Aorta (tissue), 5 donors: ENCODE measurements around the gene TMEM62. TPM values are rescaled to one million over a fixed set of nuclear protein-coding genes. Genes with fewer than 3 reads are reported as not detected.

Experiments
- ATAC-seq: fragments of 200-7000 bp; cut with Tn5 transposase; one replicate; pipeline ENCODE4 v1.9.1; 2022; ENCODE audit warnings: moderate library complexity; ENCODE audit not compliant: low FRiP score
- DNase-seq, 2 donors: peaks; one replicate each; pipeline ENCODE4 v3.0.0-alpha.2; 2020
- H3K27ac ChIP-seq, 2 donors: one replicate each; pipeline ENCODE4 v1.5.1; 2013; ENCODE audit warnings: low read length in 2 of 2, mild to moderate bottlenecking in 2 of 2, moderate library complexity in 2 of 2, control low read depth in 1 of 2, inconsistent platforms in 1 of 2, low read depth in 1 of 2
- H3K27me3 ChIP-seq, 2 donors: one replicate each; pipeline ENCODE4 v1.6.1; 2013; ENCODE audit warnings: control low read depth in 1 of 2, low read length in 1 of 2, mild to moderate bottlenecking in 1 of 2, moderate library complexity in 1 of 2; ENCODE audit not compliant: insufficient read depth in 2 of 2, control insufficient read depth in 1 of 2
- H3K36me3 ChIP-seq, 2 donors: one replicate each; pipeline ENCODE4 v1.6.1; 2013; ENCODE audit warnings: control low read depth in 1 of 2, low read length in 1 of 2, mild to moderate bottlenecking in 1 of 2; ENCODE audit not compliant: insufficient read depth in 2 of 2, control insufficient read depth in 1 of 2
- H3K4me1 ChIP-seq, 2 donors: one replicate each; pipeline ENCODE4 v1.6.1; 2013; ENCODE audit warnings: low read length in 2 of 2, control low read depth in 1 of 2, mild to moderate bottlenecking in 1 of 2, moderate library complexity in 1 of 2; ENCODE audit not compliant: insufficient read depth in 2 of 2, control insufficient read depth in 1 of 2
- H3K4me3 ChIP-seq, 2 donors: one replicate each; pipeline ENCODE4 v1.5.1; 2013; ENCODE audit warnings: low read length in 2 of 2, control low read depth in 1 of 2, mild to moderate bottlenecking in 1 of 2
- H3K9me3 ChIP-seq: one replicate; pipeline ENCODE4 v1.6.1; 2013; ENCODE audit warnings: mild to moderate bottlenecking, low read length; ENCODE audit not compliant: control insufficient read depth
- WGBS, 2 donors: extraction: QIAGEN DNeasy Blood & Tissue Kit; methylation state at CpG; one replicate each; pipeline ENCODE4 v1.1.7; 2013; 5-methylcytosine and 5-hydroxymethylcytosine counted together
- intact Hi-C, 2 donors: fragments of 100-400 bp; cut with DNase I; formaldehyde crosslinking; loops; one replicate each; pipeline versions ENCODE4 v1.14.2 to v1.15.0; 2022
- polyA plus RNA-seq, 2 donors: library from polyadenylated mRNA; stranded (reverse); fragments of 200-250 nt; gene quantifications; one replicate each; pipeline ENCODE4 v1.2.3, GENCODE V29; 2013
- total RNA-seq, 2 donors: library from RNA; stranded (reverse); fragmentation: NEBNext Ultra II Directional; extraction: Animal tissue kit (Norgen Biotek cat#: 25700); gene quantifications; one replicate each; pipeline ENCODE4 v1.2.1, GENCODE V29; 2021
- donor health status: healthy with polysubstance abuse.
- donor health status: Bipolar disorder and iron deficiency.
- donor health status: DM: no; HTN: no; CAD: no.
- donor health status: DM: no; HTN: no; CAD: no.
- donor health status: DM: yes; HTN: yes; CAD: no.

The TMEM62 gene
- total and polyA plus RNA-seq, 4 donors: 13.8 to 28.9 (median 24.3) TPM

DNA sequence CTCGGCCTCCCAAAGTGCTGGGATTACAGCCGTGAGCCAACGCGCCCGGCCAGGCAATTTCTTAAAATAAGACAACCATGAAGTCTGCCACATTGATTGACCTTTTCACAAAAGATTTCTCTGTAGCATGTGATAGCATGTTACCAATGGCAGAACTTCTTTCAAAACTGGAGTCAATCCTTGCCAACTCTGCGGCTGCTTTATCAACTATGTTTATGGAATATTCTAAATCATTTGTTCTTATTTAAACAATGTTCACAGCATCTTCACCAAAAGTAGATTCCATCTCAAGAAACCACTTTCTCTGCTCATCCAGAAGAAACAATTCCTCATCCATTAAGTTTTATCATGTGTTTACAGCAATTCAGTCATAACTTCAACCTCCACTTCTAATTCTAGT, 37.0 kb upstream of the TMEM62 start:
- no peak for ATAC-seq
- DNase-seq: no peak
- peaks cover 0 to 2% of the 10 kb centered on the region in 2 donors for H3K36me3 ChIP-seq
- H3K9me3 ChIP-seq: no peaks in the 10 kb centered on the region
- H3K4me3 ChIP-seq: no peak overlapping the region
- no peaks in the 10 kb centered on the region for H3K27me3 ChIP-seq
- peaks cover 0 to 1% of the 10 kb centered on the region in 2 donors for H3K4me1 ChIP-seq
- intact Hi-C loops: no loop called here
- 93 to 95% methylated on average over 6 of the region's 6 CpGs for WGBS, 2 donors
- H3K27ac ChIP-seq: no peak overlapping the region

GRCh38 chr15:43099105-43099845, 34.1 kb upstream of the TMEM62 start:
- peaks cover under 1 to 1% of the 10 kb centered on the region in 2 donors for H3K4me1 ChIP-seq
- intact Hi-C loops: no loop called here
- DNase-seq (no peak), ATAC-seq (no peak)
- 97 to 98% methylated on average over 10 of the region's 10 CpGs for WGBS, 2 donors
- H3K36me3 ChIP-seq: peaks cover 0 to 2% of the 10 kb centered on the region in 2 donors
- H3K4me3 ChIP-seq: no peak overlapping the region
- H3K27ac ChIP-seq: no peak overlapping the region
- H3K27me3 ChIP-seq: no peaks in the 10 kb centered on the region
- H3K9me3 ChIP-seq: no peaks in the 10 kb centered on the region

GRCh38 chr15:43100971-43101370, 32.4 kb upstream of the TMEM62 start:
- Histone ChIP-seq H3K36me3 (peaks cover 0 to 2% of the 10 kb centered on the region in 2 donors), H3K4me1 (peaks cover 1 to 4% of the 10 kb centered on the region in 2 donors)

DNA sequence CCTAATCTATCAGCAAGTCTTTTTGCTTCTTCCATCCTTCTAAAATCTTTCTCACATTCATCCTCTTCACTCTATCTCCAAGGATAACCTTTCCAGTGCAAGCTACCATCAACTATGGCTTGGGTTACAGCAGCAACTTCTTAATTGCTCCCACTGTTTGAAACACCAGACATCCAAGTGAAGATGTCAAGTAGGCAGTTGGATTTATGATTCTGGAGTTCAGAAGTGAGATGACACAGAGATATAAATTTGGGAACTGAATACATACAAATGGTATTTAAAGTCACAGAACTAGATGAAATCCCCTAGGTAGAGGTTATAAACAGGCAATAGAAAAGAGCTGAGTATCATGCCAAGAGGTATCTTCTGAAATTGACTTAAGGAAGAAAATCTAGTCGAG, 31.2 kb upstream of the TMEM62 start:
- H3K27me3 ChIP-seq: no peaks in the 10 kb centered on the region
- DNase-seq: no peak
- no peak overlapping the region for H3K4me3 ChIP-seq
- WGBS, 2 donors: 95 to 100% methylated on average over 1 of the region's 1 CpG
- peaks cover 1 to 4% of the 10 kb centered on the region in 2 donors for H3K4me1 ChIP-seq
- no peak overlapping the region for H3K27ac ChIP-seq
- peaks cover 0 to 2% of the 10 kb centered on the region in 2 donors for H3K36me3 ChIP-seq
- intact Hi-C loops: no loop called here
- no peak for ATAC-seq
- no peaks in the 10 kb centered on the region for H3K9me3 ChIP-seq

More at GRCh38 chr15:43100971-43101370, 32.4 kb upstream of the TMEM62 start:
- H3K9me3 ChIP-seq: no peaks in the 10 kb centered on the region
- ATAC-seq (no peak), DNase-seq (no peak)
- H3K4me3 ChIP-seq: no peak overlapping the region
- intact Hi-C loops: no loop called here
- no peak overlapping the region for H3K27ac ChIP-seq
- H3K27me3 ChIP-seq: no peaks in the 10 kb centered on the region

- H3K4me1 ChIP-seq: peaks cover 0 to 4% of the 10 kb centered on the region in 2 donors
- no peaks in the 10 kb centered on the region for H3K27me3 ChIP-seq
- WGBS, 2 donors: 31 to 46% methylated on average over 1 of the region's 1 CpG
- DNase-seq: no peak
- H3K27ac ChIP-seq: no peak overlapping the region
- H3K36me3 ChIP-seq: peaks cover 0 to 2% of the 10 kb centered on the region in 2 donors
- intact Hi-C loops: no loop called here
- H3K4me3 ChIP-seq: no peak overlapping the region
- no peaks in the 10 kb centered on the region for H3K9me3 ChIP-seq
- no peak for ATAC-seq
These were observed 29.5 kb upstream of the TMEM62 start for GRCh38 chr15:43103907-43104306.

DNA sequence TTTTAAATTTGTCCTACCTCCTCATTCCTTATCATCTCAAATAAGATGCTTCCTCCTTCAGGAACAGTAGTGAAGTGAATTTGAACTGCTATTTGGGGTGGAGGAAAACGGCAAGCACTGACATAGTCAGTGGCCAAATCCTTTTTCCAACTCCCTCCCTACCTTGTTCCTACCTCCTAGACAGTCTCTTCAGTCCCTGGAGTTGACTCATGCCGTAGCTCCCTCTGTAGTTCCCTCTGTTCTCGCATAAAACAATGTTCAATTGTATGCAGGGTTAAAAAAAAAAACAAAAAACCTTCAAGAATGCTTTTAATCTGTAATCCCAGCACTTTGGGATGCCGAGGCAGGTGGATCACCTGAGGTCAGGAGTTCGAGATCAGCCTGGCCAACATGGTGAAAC, 29.0 kb upstream of the TMEM62 start:
- intact Hi-C loops: no loop called here
- Histone ChIP-seq H3K27me3 (no peaks in the 10 kb centered on the region), H3K36me3 (peaks cover 0 to 2% of the 10 kb centered on the region in 2 donors), H3K27ac (no peak overlapping the region), H3K9me3 (no peaks in the 10 kb centered on the region), H3K4me1 (peaks cover 0 to 4% of the 10 kb centered on the region in 2 donors), H3K4me3 (peak overlapping the region in 1 of 2 donors; percentile 14)
- ATAC-seq (no peak), DNase-seq (no peak)
- 60 to 65% methylated on average over 5 of the region's 5 CpGs for WGBS, 2 donors

- Histone ChIP-seq H3K36me3 (no peaks in the 10 kb centered on the region), H3K4me3 (peak overlapping the region; percentile 74 to 97), H3K9me3 (no peaks in the 10 kb centered on the region), H3K4me1 (peaks cover 0 to 4% of the 10 kb centered on the region in 2 donors), H3K27ac (peak overlapping the region in 1 of 2 donors; percentile 42), H3K27me3 (no peaks in the 10 kb centered on the region)
- WGBS, 2 donors: 7 to 9% methylated on average over 11 of the region's 11 CpGs
- ATAC-seq: peak; percentile 34
- DNase-seq: no peak
- intact Hi-C loops: loop anchor here in 1 of 2 donors (5.0 kb wide), 1 partner anchor 82 kb away; the partner anchor contains the start of gene CCNDBP1
These were observed 28.2 kb upstream of the TMEM62 start for GRCh38 chr15:43105077-43105736.

- Histone ChIP-seq H3K4me3 (peak within 1 kb of the TSS; percentile 74 to 97), H3K36me3 (no peaks in the 10 kb centered on the region), H3K27me3 (no peaks in the 10 kb centered on the region), H3K4me1 (peaks cover 0 to 4% of the 10 kb centered on the region in 2 donors), H3K27ac (peak within 1 kb of the TSS; percentile 51 to 78), H3K9me3 (no peaks in the 10 kb centered on the region)
- WGBS, 2 donors: 0% methylated on average over 32 to 33 of the region's 33 CpGs
- DNase-seq: peak; percentile 95 to 96
- intact Hi-C loops: loop anchor here in 1 of 2 donors (5.0 kb wide), 1 partner anchor 81 kb away; the partner anchor contains the start of gene CCNDBP1
- peak; percentile 97 for ATAC-seq
These were observed 27.5 kb upstream of the TMEM62 start, which contains the start of gene UBR1 for GRCh38 chr15:43105778-43106485. UBR1 (minus strand) TSS chr15:43106038; CDS start chr15:43106022, 16 bp downstream.
